CD4-positive, alpha-beta T cell treated with Interferon alpha-2 for 1 hour (primary cell): Measurements from ENCODE around the gene HIF1A.
"Not testable (repeated sequence)": the region's sequence is repeated elsewhere in the genome, so short reads cannot be mapped to it uniquely, and the experiment has no call there.

Source experiments
- DNase-seq, 2 donors: peaks; one replicate each; pipeline ENCODE4 v3.0.0-alpha.2; 2020 to 2022

The HIF1A gene

GRCh38 chr14:61750708-61751474 lies 55.6 kb downstream of the HIF1A start:
- peak; percentile 80 to 85 for DNase-seq

GRCh38 chr14:61751475-61751989 lies 56.2 kb downstream of the HIF1A start:
- DNase-seq: no peak

- DNase-seq: no peak
Observed at GRCh38 chr14:61752626-61753025, 57.3 kb downstream of the HIF1A start.

- no peak for DNase-seq
Observed at GRCh38 chr14:61753631-61754030, 58.3 kb downstream of the HIF1A start.

- DNase-seq: no peak
Observed at GRCh38 chr14:61754627-61755381, 59.5 kb downstream of the HIF1A start.

GRCh38 chr14:61755382-61755742 lies 60.0 kb downstream of the HIF1A start:
- not testable (repeated sequence) for DNase-seq

GRCh38 chr14:61756135-61756534 lies 60.8 kb downstream of the HIF1A start:
- no peak for DNase-seq

- no peak for DNase-seq
Observed at GRCh38 chr14:61759878-61760277, 64.6 kb downstream of the HIF1A start.

- DNase-seq: no peak
Observed at GRCh38 chr14:61761557-61761956, 66.2 kb downstream of the HIF1A start.

GRCh38 chr14:61761959-61762786 lies 66.9 kb downstream of the HIF1A start, which contains the start of gene SNAPC1:
Gene SNAPC1, plus strand, starts transcription at chr14:61762420. Its CDS starts 41 bp downstream, at chr14:61762461.
- DNase-seq: peak; percentile 98

- no peak for DNase-seq
Observed at GRCh38 chr14:61764342-61765122, 69.2 kb downstream of the HIF1A start.

- no peak for DNase-seq
Observed at GRCh38 chr14:61765225-61765943, 70.1 kb downstream of the HIF1A start.

GRCh38 chr14:61766151-61766550 lies 70.8 kb downstream of the HIF1A start:
- DNase-seq: no peak

GRCh38 chr14:61768240-61768639 lies 72.9 kb downstream of the HIF1A start:
- no peak for DNase-seq

- no peak for DNase-seq
Observed at GRCh38 chr14:61769893-61770292, 74.6 kb downstream of the HIF1A start.

- DNase-seq: no peak
Observed at GRCh38 chr14:61774861-61775260, 79.5 kb downstream of the HIF1A start.

- peak in 1 of 2 donors; percentile 19 for DNase-seq
Observed at GRCh38 chr14:61780125-61780524, 84.8 kb downstream of the HIF1A start.

GRCh38 chr14:61797309-61797708 lies 102.0 kb downstream of the HIF1A start:
- no peak for DNase-seq
